ENCODE results near the gene COL18A1. TPM values are rescaled to one million over a fixed set of nuclear protein-coding genes. Genes with fewer than 3 reads are reported as not detected.

COL18A1 gene
- total RNA-seq, 6 experiments from 2014 or later: 39.8 to 93.5 (median 86.8) TPM

DNA sequence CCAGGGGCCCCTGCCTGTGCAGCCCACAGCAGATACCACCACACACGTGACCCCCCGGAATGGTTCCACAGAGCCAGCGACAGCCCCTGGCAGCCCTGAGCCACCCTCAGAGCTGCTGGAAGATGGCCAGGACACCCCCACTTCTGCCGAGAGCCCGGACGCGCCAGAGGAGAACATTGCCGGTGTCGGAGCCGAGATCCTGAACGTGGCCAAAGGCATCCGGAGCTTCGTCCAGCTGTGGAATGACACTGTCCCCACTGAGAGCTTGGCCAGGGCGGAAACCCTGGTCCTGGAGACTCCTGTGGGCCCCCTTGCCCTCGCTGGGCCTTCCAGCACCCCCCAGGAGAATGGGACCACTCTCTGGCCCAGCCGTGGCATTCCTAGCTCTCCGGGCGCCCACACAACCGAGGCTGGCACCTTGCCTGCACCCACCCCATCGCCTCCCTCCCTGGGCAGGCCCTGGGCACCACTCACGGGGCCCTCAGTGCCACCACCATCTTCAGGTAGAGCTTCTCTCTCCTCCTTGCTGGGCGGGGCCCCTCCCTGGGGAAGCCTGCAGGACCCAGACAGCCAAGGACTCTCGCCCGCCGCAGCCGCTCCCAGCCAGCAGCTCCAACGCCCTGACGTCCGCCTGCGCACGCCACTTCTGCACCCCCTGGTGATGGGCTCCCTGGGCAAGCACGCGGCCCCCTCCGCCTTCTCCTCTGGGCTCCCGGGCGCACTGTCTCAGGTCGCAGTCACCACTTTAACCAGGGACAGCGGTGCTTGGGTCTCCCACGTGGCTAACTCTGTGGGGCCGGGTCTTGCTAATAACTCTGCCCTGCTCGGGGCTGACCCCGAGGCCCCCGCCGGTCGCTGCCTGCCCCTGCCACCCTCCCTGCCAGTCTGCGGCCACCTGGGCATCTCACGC lies 51.0 kb downstream of the COL18A1 start:
- DNase-seq: no peak
- Mint-ChIP-seq H3K4me1 (ENCODE audit: low read depth) (peaks cover 14% of the 10 kb centered on the region), H3K36me3 (ENCODE audit: low read depth) (no peaks in the 10 kb centered on the region), H3K27ac (no peak overlapping the region; the same call in 1 of the 2 replicates), H3K27me3 (ENCODE audit: insufficient read depth) (no peaks in the 10 kb centered on the region; the same call in 1 of the 2 replicates), H3K4me3 (no peak overlapping the region), H3K9me3 (0 out of 2 replicates have a peak, but pooled peaks cover 6% of the 10 kb centered on the region)
- TF ChIP-seq, protein P1, sequence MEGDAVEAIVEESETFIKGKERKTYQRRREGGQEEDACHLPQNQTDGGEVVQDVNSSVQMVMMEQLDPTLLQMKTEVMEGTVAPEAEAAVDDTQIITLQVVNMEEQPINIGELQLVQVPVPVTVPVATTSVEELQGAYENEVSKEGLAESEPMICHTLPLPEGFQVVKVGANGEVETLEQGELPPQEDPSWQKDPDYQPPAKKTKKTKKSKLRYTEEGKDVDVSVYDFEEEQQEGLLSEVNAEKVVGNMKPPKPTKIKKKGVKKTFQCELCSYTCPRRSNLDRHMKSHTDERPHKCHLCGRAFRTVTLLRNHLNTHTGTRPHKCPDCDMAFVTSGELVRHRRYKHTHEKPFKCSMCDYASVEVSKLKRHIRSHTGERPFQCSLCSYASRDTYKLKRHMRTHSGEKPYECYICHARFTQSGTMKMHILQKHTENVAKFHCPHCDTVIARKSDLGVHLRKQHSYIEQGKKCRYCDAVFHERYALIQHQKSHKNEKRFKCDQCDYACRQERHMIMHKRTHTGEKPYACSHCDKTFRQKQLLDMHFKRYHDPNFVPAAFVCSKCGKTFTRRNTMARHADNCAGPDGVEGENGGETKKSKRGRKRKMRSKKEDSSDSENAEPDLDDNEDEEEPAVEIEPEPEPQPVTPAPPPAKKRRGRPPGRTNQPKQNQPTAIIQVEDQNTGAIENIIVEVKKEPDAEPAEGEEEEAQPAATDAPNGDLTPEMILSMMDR (IDR thresholded peaks at IDR 0.05): no peak

DNA sequence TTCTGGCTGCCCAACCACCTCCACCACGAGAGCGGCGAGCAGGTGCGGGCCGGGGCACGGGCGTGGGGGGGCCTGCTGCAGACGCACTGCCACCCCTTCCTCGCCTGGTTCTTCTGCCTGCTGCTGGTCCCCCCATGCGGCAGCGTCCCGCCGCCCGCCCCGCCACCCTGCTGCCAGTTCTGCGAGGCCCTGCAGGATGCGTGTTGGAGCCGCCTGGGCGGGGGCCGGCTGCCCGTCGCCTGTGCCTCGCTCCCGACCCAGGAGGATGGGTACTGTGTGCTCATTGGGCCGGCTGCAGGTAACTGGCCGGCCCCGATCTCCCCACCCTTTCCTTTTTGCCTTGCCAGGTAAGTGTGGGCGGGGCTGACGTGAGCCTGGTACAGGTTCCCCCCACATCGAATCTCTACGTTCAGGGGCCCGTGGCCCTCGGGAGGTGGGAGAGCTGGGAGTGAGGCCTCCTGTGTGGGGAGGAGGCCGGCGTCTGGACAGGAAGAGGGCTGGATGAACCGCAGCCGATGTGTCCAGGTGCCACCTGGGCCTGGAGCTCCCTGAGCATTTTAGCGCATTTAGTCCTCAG lies 51.7 kb downstream of the COL18A1 start:
- peaks cover 21% of the 10 kb centered on the region for H3K4me1 Mint-ChIP-seq (ENCODE audit: low read depth)
- peaks cover 5% of the 10 kb centered on the region for H3K36me3 Mint-ChIP-seq (ENCODE audit: low read depth)
- TF ChIP-seq, protein P1 (IDR thresholded peaks at IDR 0.05): no peak
- no peak for DNase-seq
- peaks cover 10% of the 10 kb centered on the region; the same call in 1 of the 2 replicates for H3K9me3 Mint-ChIP-seq
- H3K27ac Mint-ChIP-seq: no peak overlapping the region
- no peak overlapping the region for H3K4me3 Mint-ChIP-seq
- H3K27me3 Mint-ChIP-seq (ENCODE audit: insufficient read depth): no peaks in the 10 kb centered on the region; the same call in 1 of the 2 replicates

DNA sequence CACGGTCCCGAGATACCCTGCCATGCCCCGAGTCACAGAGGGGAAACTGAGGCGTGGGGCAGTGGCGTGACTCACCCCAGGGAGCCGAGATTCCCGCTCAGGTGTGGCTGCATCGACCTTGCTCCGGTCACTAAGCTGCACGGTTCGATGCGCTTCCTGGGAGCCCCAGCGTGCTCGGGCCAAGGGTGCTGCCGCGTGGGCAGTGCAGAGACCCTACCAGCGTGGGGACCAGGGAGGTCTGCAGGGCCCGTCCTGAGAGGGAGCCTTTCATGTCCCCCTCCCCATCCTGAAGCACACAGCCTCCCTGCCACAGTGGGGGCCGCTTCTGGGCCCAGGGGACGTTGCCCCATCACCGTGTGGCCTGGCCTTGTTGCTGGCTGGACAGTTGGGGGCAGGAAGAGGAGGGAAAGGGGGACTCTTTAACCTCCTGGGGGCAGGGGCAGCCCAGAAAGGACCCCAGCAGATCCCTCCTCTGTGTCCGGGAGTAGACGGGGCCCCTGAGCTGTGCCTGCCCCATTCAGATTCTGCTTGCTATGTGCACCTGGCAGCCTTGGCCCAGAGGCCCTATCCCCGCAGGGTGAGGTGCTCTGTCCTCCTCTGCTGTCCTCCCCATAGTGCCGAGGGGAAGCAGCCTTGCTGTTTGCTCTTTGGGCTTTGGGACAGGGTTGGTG lies 52.3 kb downstream of the COL18A1 start:
- TF ChIP-seq, protein P1 (IDR thresholded peaks at IDR 0.05): no peak
- peaks cover 27% of the 10 kb centered on the region for H3K4me1 Mint-ChIP-seq (ENCODE audit: low read depth)
- no peak overlapping the region for H3K27ac Mint-ChIP-seq
- peaks cover 16% of the 10 kb centered on the region for H3K9me3 Mint-ChIP-seq
- peaks cover 11% of the 10 kb centered on the region for H3K36me3 Mint-ChIP-seq (ENCODE audit: low read depth)
- no peak overlapping the region for H3K4me3 Mint-ChIP-seq
- DNase-seq: no peak
- peaks cover 3% of the 10 kb centered on the region; the same call in 1 of the 2 replicates for H3K27me3 Mint-ChIP-seq (ENCODE audit: insufficient read depth)

DNA sequence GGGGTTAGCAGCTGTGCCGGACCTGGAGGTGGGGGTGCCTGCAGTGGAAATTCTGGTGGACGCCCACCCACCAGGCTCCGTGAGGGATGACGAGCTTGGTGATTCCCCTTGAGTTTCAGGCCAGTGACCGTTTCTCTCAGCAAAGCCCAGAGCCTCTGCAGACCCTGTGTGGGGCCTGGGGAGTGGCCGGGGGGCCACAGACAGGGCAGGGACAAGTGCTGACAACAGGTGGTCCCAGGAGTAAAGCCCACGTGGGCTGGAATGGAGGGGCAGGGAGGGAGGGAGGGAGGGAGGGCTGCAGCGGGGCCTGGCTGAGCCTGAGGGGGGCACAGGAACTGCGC lies 52.8 kb downstream of the COL18A1 start:
- Mint-ChIP-seq H3K27ac (no peak overlapping the region), H3K27me3 (ENCODE audit: insufficient read depth) (peaks cover 3% of the 10 kb centered on the region; the same call in 1 of the 2 replicates), H3K9me3 (peaks cover 19% of the 10 kb centered on the region), H3K36me3 (ENCODE audit: low read depth) (peaks cover 16% of the 10 kb centered on the region), H3K4me3 (no peak overlapping the region), H3K4me1 (ENCODE audit: low read depth) (peaks cover 31% of the 10 kb centered on the region)
- no peak for DNase-seq
- TF ChIP-seq, protein P1 (IDR thresholded peaks at IDR 0.05): no peak

- no peak for DNase-seq
- H3K27me3 Mint-ChIP-seq (ENCODE audit: insufficient read depth): peaks cover 3% of the 10 kb centered on the region; the same call in 1 of the 2 replicates
- TF ChIP-seq, protein P1 (IDR thresholded peaks at IDR 0.05): no peak
- no peak overlapping the region for H3K27ac Mint-ChIP-seq
- peaks cover 31% of the 10 kb centered on the region for H3K4me1 Mint-ChIP-seq (ENCODE audit: low read depth)
- H3K36me3 Mint-ChIP-seq (ENCODE audit: low read depth): peaks cover 17% of the 10 kb centered on the region
- H3K9me3 Mint-ChIP-seq: peaks cover 14% of the 10 kb centered on the region
- no peak overlapping the region for H3K4me3 Mint-ChIP-seq
Observed at GRCh38 chr21:45458281-45459170, 53.6 kb downstream of the COL18A1 start.
